Gastroesophageal sphincter (tissue), 3 donors: ENCODE results near the gene ARPC1B.

Experiments
- CTCF ChIP-seq, 4 experiments: fragments of 200-600 bp in 2 of 4; fragments of 450-650 bp in 2 of 4; sonication (generic) in 1 of 4; IDR thresholded peaks; one replicate each; pipeline ENCODE4 v1.5.1; 2017 to 2019; ENCODE audit warnings: antibody characterized with exemption in 4 of 4, mild to moderate bottlenecking in 2 of 4, moderate library complexity in 2 of 4
- POLR2A ChIP-seq, 2 donors: fragments of 450-650 bp; IDR thresholded peaks; one replicate each; pipeline ENCODE4 v1.6.1; 2017; ENCODE audit warnings: antibody characterized with exemption in 2 of 2, mild to moderate bottlenecking in 2 of 2, moderate library complexity in 1 of 2

GRCh38 chr7:99440195-99440594, 65.7 kb downstream of the ARPC1B start:
- TF ChIP-seq POLR2A (IDR thresholded peaks at IDR 0.05) (no peak), CTCF (IDR thresholded peaks at IDR 0.05) (no peak)
